GM12865 (cell line): ENCODE results near the gene LHFPL5.
A peak's percentile ranks its signal among the peaks of the same experiment; 100 is the strongest.

Source experiments
- DNase-seq: peaks from one replicate; pipeline ENCODE4 v3.0.0; 2010; ENCODE audit warnings: low read depth
- H3K4me3 ChIP-seq: 2 replicates; pipeline ENCODE4 v1.5.1; 2011; ENCODE audit warnings: mild to moderate bottlenecking, low read depth, low read length, control low read depth
- CTCF ChIP-seq: IDR thresholded peaks from 2 replicates; pipeline ENCODE4 v1.5.1; 2011; ENCODE audit warnings: low read length, control low read depth, low read depth, inconsistent platforms; ENCODE audit not compliant: insufficient read depth; ENCODE audit errors: missing control alignments

LHFPL5 gene

GRCh38 chr6:35774116-35774794, 30.9 kb upstream of the LHFPL5 start:
- DNase-seq: no peak
- H3K4me3 ChIP-seq: no peak overlapping the region
- TF ChIP-seq CTCF: no peak

GRCh38 chr6:35775031-35775430, 30.1 kb upstream of the LHFPL5 start:
- no peak for DNase-seq
- no peak overlapping the region for H3K4me3 ChIP-seq
- TF ChIP-seq CTCF: no peak

- peak within 1 kb of the TSS; percentile 33; the same call in 1 of the 2 replicates for H3K4me3 ChIP-seq
- TF ChIP-seq CTCF: no peak
- peak; percentile 28 for DNase-seq
These were observed 28.6 kb upstream of the LHFPL5 start, which contains the start of gene CLPSL2 for GRCh38 chr6:35776364-35777215. CLPSL2 (plus strand) TSS chr6:35776598; CDS start chr6:35776619, 21 bp downstream.

GRCh38 chr6:35777356-35778102, 27.6 kb upstream of the LHFPL5 start:
- DNase-seq: no peak
- H3K4me3 ChIP-seq: no peak overlapping the region
- no peak for TF ChIP-seq CTCF

GRCh38 chr6:35778437-35778836, 26.7 kb upstream of the LHFPL5 start:
- no peak for TF ChIP-seq CTCF
- no peak for DNase-seq
- no peak overlapping the region for H3K4me3 ChIP-seq

GRCh38 chr6:35780719-35781118, 24.4 kb upstream of the LHFPL5 start, which contains the start of gene CLPSL1:
CLPSL1 (plus strand) TSS chr6:35781019; CDS start chr6:35781111, 92 bp downstream.
- H3K4me3 ChIP-seq: no peak within 1 kb of the TSS
- no peak for TF ChIP-seq CTCF
- DNase-seq: no peak
